HG02840 (cell line): ENCODE data around the gene KRT35.

ENCODE experiments used
- ATAC-seq: cut with Tn5 transposase; IDR thresholded peaks from one replicate; pipeline ENCODE4 v1.9.1; 2021; ENCODE audit warnings: mild to moderate bottlenecking, moderate library complexity, moderate number of reproducible peaks; ENCODE audit not compliant: unreplicated experiment, low FRiP score

Gene KRT35

DNA sequence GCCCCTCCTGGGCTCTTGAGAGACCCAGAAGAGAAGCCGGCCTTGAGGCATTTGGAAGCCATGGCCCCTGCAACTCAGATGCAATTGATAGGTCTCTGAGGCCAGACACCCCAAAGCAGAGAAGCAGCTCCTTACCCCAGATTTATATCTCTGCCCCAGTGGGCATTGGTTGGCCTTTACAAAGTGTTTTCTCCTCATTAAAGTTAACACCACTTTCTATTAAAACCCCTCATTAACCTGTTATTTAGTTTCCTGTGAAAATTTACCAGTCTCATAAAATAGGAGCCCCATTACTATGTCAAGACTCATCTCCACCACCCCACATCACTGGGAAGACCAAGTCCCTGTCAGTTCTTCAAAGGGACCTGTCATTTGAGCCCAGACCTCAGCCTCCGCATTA is at the start of gene KRT35:
KRT35 (minus strand) TSS at position 116 of the 400 bp plus-strand sequence; CDS start at position 62, 54 bp downstream.
- ATAC-seq: no peak

GRCh38 chr17:41530062-41531048 is 49.4 kb upstream of the KRT35 start:
- ATAC-seq: no peak

DNA sequence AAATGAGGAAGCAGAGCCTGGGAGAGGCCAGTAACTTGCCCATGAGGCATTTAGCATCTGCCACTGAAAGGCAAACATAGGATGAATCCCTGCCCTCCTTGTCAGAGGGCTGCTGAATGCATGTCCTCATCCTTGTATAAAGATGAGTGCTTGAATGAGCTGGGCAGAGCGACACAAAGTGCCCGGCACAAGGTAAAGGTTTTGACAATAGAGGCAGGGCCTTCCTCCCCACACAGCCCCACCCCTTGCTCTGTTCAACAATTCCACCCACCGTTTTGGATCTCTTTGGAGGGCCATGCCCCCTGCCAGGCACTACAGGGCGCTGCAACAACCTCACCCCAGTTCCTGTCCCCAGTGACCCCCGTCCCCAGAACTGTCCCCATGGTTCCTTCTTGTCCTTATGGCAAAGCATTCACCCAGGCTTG is 48.6 kb upstream of the KRT35 start:
- no peak for ATAC-seq

GRCh38 chr17:41528959-41529353 is 48.0 kb upstream of the KRT35 start:
- ATAC-seq: no peak

- ATAC-seq: no peak
Measured at GRCh38 chr17:41527063-41528023, 46.4 kb upstream of the KRT35 start.

DNA sequence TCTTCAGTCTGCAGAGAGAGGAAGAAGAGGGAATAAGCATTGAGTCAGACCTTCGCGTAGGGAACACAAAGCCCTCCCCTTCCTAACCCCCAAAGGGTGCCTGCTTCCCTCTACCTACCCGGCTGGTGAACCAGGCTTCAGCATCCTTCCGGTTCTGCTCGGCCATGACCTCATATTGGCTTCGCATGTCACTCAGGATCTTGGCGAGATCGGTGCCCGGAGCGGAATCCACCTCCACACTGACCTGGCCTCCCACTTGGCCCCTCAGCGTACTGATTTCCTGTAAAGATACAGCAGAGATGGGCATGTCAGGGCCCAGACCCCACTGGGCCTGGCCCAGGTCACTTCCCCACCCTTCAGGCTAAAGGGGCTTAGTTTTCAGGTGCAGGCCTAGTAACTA is 43.3 kb upstream of the KRT35 start:
- ATAC-seq: no peak

DNA sequence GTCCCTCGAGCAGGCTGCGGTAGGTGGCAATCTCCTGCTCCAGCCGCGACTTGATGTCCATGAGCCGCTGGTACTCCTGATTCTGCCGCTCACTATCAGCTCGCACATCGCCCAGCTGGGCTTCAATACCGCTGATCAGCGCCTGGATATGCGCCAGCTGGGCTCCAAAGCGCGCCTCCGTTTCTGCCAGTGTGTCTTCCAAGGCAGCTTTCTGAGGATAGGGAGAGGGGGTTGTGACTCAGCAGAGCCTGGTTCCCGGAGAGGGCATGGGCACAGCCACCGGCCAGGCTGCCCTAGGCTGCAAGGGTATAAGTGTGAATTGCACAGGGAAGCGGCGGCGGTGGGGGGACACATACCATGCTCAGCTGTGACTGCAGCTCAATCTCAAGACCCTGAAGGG is 42.8 kb upstream of the KRT35 start:
- ATAC-seq: no peak

- no peak for ATAC-seq
Measured at GRCh38 chr17:41523225-41523593, 42.3 kb upstream of the KRT35 start.

DNA sequence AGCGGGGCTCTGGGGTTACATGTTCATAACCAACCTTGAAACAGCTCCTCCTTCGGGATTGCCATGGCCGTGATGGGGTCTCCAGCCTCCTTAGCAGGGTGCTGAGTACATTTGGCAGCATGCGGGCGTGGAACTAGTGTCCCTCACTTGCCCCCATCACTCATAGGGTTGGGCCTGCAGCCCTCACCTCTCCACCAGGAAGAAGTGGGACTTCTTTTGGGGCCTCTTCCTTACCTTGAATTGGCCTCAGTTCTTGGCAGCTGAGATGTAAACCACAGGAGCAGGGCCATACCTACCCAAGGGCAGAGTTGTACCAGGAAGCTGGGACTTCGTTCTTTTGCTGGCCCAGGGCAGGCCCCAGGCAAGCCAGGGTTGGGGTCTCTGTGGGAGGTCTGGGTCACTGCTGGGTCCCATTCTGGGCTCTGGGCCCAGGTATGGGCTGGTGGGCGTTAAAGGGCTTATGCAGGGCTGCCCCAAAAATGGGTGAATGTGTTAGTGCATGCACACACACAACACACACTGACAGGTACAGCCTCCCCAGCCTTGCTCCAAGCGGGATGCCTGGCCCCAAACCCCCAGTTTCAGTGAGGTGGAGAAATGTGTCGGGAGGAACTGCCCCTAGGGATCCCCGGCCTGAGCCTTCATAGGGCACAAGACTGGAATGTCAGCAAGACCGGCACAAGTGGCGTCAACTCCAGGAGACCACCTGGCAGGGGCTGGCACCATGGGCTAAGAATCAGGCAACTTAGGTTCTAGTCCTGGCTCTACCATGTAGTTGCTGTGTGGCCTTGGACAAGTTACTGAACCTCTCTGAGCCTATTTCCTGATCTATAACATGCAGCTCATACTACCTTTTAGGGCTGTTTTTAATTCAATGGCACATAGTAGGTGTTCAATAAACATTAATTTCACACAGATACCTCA is 41.6 kb upstream of the KRT35 start:
- no peak for ATAC-seq

DNA sequence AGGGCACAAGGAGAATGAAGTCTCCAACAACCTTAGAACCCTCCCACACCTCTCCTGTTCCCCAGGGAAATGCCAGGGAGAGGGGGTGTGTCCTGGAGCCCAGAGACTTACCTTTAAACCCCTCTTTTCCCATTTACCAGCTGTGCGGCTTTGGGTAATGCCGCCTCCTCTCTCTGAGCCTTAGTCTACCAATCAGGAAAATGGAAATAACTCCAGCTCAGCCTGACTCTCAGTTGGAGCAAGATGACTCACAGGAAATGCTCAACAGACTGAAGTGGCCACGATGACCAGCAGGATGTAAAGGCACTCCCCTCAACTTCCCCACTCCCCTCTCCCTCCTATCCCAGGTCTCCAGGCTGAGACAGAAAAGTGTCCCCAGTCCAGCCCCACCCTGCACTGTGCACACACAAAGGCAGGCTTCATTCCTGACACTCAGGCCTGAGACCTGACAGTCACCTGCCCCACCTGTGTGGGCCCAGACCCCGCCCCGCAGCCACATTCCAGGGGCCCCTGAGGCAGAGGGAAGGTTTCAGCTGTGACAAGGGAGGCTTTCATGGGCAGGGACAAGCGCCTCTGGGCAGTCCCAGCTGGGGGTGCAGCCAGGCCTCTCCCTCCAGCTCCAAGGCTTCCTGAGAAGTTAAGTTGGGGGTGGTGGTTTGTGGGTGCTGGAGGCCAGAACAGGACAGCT is 40.8 kb upstream of the KRT35 start:
- ATAC-seq: no peak

DNA sequence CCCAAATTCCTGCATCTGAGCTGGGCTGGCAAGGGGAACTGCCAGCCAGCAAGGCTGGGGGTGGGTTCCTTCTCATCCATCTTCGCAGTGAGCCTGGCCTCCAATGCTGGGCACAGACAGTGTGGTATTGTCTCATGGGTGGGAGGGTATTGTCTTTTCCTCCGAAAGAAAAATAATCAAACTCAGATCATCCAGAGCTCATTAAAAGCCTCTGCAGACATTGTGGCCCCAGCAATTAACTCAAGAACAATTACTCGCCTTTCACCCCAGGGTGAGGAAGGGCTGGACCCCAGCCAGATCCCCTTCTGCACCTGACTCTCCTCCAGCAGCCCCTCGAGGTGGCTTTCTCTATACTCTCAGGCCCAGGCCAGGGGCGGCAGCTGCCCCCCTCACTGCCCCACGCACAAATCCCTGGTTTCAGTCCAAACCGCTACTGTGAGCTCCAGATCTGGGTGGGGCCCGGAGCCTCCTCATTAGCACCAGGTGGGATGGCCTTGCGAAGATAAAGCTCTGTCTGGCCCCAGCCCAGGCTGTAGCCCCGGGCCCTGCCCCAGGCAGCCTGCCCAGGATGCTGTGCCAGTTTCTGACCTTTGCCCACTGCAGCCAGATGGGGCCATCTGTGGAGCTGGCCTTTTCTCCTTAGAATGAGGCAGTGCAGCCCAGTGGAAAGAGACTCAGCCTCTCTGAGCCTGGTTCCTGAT is 40.0 kb upstream of the KRT35 start:
- no peak for ATAC-seq

DNA sequence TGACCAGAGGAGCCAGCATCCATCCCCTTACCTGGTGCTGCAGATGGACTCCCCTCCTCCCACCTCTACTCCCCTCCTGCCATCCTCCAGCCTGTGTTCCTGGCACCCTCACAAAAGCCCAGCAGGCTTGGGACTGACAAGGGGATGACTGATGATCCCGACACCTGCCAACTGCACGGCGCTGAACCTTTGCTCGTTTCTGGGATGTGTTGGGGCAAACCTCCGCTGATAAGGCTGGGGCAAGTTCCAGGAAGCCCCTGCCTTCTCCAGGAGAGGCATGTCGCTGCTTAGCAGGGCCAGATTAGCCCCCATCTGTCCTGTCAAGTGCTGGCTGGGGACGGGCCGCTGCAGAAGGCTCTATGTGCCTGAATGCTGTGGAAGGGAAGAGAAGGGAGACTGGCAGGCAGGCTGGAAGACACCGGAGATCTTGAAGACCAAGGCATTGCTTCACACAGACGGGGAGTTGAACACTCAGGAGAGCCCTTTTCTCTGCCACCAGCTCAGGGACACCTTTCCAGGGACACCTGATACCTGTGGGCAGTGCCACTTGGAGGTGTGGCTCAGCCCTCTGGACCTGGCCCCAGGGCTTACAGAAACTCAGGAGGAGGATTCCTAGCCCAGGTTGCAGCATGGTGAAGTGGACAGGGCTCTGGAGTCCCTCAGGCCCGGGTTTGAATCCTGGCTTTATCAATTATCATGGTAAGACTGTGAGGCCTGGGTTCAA is 38.7 kb upstream of the KRT35 start:
- no peak for ATAC-seq

DNA sequence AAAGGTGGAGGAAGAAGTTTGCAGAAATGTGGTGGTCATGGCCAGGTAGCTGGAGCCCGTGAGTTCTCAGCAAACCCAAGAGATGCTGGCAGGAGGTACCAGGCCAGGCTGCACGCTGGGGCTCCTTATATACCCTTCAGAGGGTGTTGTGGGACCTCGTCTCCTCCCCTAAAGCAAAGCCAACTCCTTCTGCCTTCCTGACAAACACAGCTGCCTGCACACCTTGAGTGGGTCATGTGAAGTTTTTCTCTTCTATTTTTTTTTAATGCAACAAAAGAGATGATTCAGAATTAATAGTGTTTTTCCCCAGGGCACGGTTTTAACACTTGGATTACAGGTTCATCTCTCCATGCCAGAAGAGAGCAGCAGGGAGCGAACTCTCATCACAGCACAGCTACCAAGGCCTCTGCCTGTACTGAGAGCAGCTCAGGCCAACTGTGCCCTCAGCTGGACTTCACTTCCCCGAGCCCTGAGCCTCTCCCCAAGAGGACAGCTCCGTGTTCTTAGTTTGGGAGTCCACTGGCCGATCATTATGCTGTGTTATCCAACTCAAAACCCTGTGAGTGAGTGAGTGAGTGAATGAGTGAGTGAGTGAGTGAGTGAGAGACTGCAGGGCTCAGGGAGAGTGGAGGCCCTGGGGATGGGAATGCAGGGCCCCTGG is 38.0 kb upstream of the KRT35 start, which contains the start of gene KRT15:
KRT15 (minus strand) TSS at position 102 of the 661 bp plus-strand sequence; CDS start at position 39, 63 bp downstream.
- ATAC-seq: no peak

DNA sequence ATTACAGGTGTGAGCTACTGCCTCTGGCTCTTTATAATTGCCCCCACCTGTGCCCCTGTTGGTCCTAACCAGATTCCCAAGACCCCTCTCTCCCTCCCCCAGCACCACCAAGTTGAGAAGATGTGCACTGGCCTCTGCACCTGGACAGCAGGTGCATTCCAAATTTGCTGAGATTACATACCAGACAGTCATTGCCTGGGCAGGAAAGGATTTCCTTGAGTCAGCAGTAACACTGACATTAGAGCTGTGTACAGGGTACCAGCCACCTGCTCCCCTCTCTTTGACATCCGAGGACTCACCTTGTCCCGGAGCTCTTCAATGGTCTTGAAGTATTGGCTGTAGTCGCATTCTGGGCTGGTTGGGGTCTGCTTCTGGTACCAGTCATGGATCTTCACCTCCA is 37.1 kb upstream of the KRT35 start:
- no peak for ATAC-seq

GRCh38 chr17:41516830-41517283 is 35.9 kb upstream of the KRT35 start:
- ATAC-seq: no peak

GRCh38 chr17:41516147-41516829 is 35.3 kb upstream of the KRT35 start:
- ATAC-seq: no peak

GRCh38 chr17:41513168-41513547 is 32.2 kb upstream of the KRT35 start:
- no peak for ATAC-seq
